ENCODE results near the gene WNT3A.

- TF ChIP-seq CTCF (IDR thresholded peaks at IDR 0.05; ENCODE audit: low read depth, low read length), result no peak
- no peak for TF ChIP-seq EZH2phosphoT487 (IDR thresholded peaks at IDR 0.05; ENCODE audit: low read depth)
These were observed 94.2 kb downstream of the WNT3A start for GRCh38 chr1:228100822-228101613.
